Islet precursor cell (in vitro differentiated cells): ENCODE results near the gene LAPTM5.

ENCODE experiments used
- DNase-seq: peaks from one replicate; pipeline ENCODE4 v3.0.0-alpha.2; 2018

LAPTM5 gene

DNA sequence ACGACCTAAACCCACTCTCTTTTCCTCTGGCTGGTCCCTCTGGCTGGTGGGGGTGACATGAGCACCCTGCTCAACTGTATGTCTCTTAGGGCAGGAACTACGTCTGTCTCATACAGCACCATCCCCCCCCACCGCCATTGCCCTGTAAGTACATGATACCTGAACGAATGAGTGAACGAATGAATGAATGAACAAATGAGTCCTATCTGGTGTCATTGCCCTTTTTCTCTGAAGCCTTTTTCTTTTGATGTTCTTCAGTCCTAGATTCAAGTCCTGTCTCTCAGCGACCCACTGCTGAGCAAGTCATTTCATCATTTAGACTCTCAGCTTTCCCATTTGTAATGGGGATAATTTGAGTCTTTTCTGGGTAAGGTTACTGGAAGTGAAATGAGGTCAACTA lies 45.0 kb downstream of the LAPTM5 start:
- no peak for DNase-seq

DNA sequence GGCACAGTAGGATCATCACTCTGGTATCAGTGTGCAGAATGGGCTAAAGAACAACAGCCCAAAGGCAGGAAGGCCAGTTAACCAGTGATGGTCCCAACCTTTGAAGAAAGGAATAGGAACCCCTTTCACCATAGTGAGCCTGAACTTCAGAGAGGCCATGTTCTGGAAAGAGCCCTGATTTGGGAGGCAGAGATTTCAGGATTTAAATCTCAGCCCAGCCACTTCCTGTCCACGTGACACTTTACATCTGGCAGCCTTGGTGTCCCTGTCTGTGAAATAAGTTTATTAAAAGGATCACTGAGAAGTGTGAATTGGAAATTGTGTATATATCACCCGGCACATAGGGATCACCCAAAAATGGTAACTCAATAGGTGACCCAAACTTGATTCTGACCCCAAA lies 47.2 kb downstream of the LAPTM5 start:
- DNase-seq = no peak

DNA sequence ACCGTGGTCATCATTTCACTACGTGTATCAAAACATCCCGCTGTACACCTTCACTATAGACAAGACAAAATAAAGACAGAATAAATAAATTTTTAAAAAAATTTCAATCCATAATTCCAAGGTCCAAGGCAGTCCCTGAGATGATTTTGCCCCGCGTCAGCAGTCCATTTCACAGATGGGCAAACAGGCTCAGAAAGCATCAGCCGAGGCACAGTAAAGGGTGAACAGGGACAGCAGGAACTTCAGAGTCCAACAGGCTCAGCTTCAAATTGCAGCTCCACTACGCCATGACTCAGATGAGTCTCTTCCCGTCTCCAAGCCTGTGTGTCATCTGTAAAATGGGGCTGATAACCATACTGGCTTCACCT lies 49.2 kb downstream of the LAPTM5 start:
- no peak for DNase-seq

DNA sequence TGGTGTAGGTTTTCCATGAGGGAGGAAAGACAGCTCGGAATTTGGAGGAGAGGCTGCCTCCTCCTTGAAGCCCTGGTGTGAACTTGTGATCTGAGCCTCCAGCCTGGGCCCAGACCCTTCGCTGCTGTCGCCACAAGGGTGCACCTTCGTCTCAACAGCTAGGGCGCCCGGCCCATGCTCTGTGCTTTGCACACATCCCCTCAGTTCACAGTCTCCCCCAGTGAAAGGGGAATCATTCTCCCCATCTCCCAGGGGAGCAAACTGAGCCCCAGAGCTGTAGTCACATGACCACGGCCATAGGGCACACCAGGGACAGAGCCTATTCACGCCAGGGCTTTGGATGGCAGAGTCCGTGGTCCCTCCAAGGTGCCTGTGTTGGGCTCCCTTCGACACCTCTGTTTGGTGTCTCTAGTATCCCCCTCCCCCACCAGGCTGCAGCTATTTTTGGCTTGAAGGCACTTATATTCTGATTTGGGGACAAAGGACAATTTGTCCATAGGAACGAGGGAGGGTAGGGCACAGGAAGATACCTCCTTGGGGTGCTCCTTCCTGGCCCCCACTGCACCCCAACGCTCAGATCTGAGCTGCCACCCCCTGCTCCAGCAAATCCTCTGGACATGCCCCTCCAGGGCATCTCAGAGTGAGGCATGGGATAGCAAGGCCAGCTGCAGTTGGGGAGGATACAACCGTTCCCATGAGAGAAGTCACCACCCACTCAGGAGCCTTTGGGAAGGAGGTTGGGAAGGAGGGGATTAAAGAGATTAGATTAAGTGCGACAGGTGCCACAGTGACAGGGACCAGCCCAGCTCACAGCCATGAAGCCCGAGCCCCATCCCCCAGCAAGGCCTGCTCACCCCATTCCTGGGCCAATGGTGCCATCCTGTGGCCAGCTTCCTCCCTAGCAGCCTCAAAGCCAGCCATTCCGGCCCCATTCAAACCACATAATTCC lies 49.9 kb downstream of the LAPTM5 start:
- DNase-seq = peak; percentile 85

DNA sequence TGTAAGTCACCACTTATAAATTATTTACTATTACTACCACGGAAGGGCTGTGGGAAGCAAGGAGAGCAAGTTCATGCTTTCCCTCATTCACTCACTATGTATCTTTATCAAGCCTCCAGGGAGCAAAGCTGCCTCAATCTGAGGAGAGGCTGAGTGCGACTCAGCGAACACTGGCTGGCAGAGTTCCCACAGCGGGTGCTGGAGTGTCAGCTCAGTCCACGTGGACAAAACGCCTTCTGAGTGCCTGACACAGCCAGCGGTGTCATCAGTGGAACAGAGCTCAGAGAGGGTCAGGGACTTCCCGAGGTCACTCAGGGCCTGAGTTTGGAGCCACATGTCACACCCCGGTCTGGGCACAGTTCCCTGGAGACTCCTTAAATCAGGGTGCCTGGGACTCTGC lies 51.0 kb downstream of the LAPTM5 start:
- no peak for DNase-seq

GRCh38 chr1:30705698-30706097 lies 51.9 kb downstream of the LAPTM5 start:
- DNase-seq = no peak

DNA sequence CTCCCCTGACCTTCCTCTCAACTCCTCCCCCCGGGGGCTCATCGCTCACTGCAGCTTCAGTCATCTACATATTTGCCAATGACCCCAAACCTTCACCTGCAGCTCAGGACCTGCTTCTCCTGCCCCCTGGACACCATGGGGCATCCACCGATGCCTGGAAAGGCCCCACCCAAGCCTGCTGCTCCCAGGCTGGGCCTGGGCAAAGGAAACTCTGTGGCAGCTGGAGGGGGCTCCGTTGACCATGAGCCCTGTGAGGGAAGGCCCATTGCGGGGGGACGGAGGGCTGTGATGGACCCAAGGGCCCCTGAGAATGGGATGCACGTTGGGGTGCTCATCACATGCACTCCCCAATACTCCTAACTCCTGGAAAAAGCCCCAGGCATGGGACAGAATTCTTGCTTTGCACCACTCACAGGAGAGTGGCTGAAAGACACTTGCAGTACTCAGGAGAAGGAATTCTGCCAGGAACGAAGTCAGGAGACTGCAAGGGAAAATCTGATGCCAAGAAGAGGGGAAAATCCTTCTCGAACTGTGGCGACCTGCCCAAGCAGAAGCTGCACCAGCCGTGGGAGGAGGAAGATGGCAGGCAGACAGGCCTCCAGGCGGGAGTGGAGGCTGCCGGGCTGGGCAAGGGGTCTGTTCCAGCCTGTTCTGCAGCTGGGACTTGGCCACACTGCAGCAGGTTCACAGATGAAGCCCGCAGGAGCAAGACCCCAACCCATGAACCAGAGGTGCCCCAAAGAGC lies 52.6 kb downstream of the LAPTM5 start:
- no peak for DNase-seq

DNA sequence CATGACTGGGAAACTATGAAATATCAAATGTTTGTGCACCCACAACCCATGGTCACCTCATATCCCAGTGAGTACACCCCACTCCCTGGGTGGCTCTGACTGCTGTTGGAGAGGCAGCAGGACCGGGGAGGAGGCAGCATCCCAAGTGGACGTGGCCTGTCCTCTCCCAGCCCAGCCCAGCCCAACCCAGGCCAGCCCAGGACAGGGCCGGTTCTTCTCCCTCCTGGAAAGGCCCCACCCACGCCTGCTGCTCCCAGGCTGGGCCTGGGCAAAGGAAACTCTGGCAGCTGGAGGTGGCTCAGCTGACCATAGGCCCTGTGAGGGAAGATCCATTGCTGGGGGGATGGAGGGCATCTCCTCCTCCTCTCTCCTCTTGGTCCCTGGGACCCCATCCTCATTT lies 53.3 kb downstream of the LAPTM5 start:
- DNase-seq = no peak

DNA sequence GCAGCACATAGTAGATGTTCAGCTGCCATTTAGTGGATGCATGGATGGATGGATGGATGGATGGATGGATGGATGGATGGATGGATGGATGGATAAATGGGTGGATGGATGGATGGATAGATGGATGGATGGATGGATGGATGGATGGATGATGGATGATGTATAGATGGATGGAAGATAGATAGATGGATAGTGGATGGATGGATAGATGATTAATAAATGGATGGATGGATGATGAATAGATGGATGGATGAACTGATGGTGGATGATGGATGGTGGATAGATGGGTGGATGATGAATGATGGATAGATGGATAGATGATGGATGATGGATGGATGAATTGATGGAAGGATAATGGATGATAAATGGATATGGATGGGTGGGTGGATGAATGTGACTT lies 54.8 kb downstream of the LAPTM5 start:
- no peak for DNase-seq

- no peak for DNase-seq
Observed at GRCh38 chr1:30701258-30701633, 56.3 kb downstream of the LAPTM5 start.

DNA sequence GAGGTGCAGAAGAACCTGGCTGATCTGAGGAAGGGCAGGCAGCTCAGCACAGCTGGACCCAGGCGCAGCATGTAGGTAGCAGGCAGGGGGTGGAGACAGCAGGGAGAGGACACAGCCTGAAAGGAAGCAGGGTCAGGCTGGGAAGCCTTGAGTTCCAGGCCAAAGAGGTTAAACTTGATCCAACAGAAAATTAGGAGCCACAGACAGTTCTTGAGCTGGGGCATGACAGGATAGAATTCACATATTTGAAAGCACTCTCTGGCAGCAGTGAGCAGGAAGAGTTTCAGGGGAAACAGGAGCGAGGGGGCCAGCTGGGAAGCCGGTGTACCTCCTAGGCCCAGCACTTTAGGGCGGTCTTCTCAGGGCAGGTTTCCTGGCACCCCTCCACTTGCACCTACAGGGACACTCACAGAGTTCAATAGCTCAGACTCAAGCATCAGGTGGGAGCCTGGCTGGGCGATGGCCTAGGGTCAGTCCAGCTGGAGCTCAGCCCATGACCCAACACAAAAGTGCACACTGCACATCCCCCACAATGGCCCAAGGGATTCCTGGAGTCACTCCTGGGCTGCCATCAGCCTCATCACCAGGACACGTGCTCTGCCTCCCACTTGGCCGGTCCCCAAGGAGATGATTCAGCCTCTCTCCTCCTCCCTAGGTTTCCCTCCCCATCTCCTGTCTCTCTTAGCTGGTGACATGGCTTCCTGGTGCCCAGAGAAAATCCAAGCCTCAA lies 56.9 kb downstream of the LAPTM5 start:
- DNase-seq = no peak

DNA sequence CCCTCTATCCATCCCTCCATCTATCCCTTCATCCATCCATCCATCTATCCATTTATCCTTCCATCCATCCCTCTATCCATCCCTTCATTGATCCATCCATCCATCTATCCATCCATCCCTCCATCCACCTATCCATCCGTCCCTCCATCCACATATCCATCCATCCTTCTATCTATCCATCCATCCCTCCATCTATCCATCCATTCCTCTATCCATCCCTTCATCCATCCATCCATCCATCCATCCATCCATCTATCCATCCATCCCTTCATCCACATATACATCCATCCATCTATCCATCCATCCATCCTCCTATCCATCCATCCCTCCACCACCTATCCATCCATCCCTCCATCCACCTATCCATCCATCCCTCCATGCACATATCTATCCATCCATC lies 57.8 kb downstream of the LAPTM5 start:
- no peak for DNase-seq

GRCh38 chr1:30698401-30698981 lies 59.1 kb downstream of the LAPTM5 start:
- peak; percentile 67 for DNase-seq

DNA sequence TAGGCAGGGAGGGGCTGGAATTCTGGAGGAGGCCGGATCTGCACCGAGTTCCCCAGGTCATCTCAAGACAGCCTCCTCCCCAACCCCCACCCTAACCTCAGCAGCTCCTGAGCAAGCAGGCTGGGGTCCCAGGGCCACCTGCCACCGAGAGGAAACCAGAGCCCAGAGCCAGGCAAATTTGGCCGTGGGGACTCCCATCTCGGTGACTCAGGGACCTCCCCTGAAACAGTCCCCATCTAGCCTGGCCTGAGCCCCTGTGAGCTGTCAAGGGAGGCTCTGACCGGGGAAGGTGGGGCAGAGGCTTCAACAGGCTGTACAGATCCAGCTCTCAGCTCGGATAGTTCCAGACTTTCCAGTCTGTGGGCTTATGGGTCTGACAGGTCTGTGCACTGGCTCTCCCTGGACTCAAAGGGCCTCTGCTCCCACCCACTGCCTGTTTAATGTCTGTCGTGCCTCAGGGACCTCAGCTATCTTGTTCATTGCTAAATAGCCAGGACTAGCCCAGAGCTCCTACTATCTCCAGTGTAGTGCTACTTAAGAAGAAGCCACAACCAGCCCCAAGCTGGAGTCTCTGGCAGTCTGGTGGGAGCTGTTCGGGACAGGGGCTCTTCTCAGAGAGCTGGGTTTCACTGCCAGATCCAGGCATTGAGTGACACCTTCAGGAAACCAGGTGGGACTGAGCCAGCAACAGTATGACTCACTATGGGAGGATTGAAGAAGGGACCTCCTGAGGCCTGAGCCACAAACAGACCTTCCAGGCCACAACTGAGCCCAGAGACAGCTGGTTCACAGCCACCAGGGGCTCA lies 59.8 kb downstream of the LAPTM5 start:
- peak; percentile 91 for DNase-seq

DNA sequence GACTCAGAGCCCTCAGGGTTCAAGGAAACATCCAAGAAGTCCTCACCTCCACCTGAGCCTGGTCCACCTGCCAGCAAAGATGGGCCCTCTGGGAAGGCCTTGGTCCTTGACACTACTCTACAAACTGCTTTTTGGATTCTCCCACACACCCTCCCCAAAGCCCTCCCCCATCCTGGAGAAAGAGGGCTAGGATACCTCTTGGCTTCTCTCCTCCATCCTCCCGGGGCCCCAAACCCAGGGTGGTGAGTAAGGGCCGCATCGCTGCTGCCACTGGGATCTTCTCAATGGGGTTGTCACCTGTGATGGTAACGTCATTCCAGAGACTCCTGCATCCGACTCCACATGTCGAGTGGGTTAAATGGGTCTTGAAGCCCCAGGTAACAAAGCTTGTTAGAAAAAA lies 60.7 kb downstream of the LAPTM5 start:
- no peak for DNase-seq

GRCh38 chr1:30695439-30695841 lies 62.1 kb downstream of the LAPTM5 start:
- no peak for DNase-seq

DNA sequence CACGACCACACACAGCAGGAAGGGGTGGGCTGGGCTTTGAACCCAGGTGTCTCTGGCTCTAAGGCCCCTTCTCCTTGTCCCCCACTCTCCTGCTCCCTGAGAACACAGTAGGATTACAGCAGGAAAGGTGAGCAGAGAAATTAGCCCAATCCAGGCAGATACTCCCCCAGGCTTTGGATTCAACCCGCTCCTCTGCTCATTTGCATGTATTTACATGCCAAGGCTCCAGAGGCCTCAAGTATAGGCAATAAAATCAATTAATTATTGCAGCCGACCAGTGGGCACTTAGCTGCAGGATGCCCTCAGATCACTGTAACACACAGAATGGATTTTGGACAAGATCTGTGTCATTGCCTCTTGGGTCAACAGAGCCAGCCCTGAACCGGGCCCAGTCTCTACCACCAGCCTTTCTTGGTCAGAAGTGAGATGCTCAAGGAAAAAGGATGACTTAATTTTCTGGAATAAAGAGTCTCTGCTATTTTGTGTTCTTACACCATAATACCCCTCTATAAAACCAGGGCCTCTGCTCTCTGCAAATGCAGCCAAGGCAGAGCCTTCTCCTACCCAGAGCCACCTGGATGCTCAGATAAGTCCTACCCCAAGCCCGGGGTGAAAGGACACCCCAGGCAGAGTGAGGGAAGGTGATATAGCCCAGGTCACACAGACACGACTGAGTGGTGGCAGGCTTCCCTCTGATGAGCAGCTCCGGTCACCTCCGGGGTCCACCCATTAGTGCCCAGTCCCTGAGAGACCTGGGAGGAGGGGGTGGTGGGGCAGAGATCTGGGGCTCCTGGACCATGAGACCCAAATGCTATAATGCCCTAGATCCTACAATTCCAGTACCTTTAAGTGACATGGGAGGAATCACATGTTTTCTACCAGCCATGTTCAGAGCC lies 63.0 kb downstream of the LAPTM5 start:
- no peak for DNase-seq

- DNase-seq = no peak
Observed at GRCh38 chr1:30693822-30694221, 63.8 kb downstream of the LAPTM5 start.

GRCh38 chr1:30693366-30693765 lies 64.2 kb downstream of the LAPTM5 start:
- DNase-seq = no peak

- no peak for DNase-seq
Observed at GRCh38 chr1:30692948-30693301, 64.6 kb downstream of the LAPTM5 start.

- no peak for DNase-seq
Observed at GRCh38 chr1:30692201-30692947, 65.2 kb downstream of the LAPTM5 start.
